ENCODE data around the gene LRCH4. TPM values are rescaled to one million over a fixed set of nuclear protein-coding genes. Genes with fewer than 3 reads are reported as not detected.
A peak's percentile ranks its signal among the peaks of the same experiment; 100 is the strongest.

The LRCH4 gene
- total RNA-seq, 2 experiments from 2014 or later = 39.2 to 72.0 TPM

DNA sequence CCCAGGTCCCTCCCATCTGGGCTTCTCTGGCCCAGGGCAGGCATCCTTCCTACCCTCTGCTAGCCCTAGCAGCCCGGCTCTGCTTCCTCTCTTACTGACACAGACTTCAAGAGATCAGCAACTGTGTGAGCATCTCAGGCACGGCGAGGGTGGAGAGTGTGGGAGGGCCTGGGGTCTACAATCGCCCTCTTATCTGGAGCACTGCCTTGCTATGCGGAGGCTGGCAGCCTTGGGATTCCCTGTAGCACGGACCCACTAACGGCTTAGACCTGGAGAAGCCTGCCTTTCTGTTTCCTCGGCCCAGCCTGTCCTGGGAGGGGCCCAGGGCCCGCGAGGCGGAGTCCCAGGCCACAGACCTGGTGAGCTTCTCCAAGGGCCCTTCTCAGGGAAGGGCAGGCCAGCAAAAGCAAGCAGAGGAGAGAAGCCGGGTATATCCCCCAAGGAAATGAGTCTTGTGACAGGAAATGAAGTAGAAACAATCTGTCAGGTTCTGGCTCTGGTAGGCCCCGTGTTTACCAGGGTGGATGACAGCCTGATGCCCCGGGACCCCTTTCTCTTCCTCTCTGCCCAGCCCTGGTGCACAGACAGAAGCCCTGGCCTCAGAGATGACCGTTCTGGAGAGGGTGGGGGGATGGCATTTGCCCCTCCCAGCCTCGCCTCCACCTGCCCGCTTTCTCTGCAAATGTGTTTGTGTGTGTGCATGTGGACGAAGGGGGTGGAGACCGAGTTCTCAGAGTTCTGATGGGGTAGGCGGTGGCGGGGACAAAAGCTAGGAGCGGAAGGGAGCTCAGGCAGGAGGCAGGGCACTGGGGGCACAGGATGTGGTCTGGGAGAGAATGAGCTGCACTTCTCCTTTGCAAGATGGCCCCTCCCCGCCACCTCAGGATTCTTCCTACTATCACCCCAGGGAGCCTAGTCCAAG lies 2.5 kb downstream of the LRCH4 start:
- peaks cover 18% of the 10 kb centered on the region; the same call in 1 of the 2 replicates for H3K79me2 ChIP-seq (ENCODE audit: insufficient read depth, low read depth, low read length)
- ChIA-PET CTCF (ENCODE audit: unreplicated experiment) (interaction anchor here (1.1 to 1.6 kb wide), 2 partner anchors 24 to 133 kb away, joined by 3 to 12 read pairs; no protein-coding TSS in a partner anchor), POLR2A (interaction anchor here (1.1 to 3.1 kb wide), 3 partner anchors 12 to 29 kb away, joined by 5 to 12 read pairs (median 5); partner anchors contain the start of gene MOSPD3)
- H4K20me1 ChIP-seq (ENCODE audit: insufficient read depth, low read length) = no peaks in the 10 kb centered on the region
- H3K9me2 ChIP-seq (ENCODE audit: insufficient read depth, low read length) = no peaks in the 10 kb centered on the region
- H3K9me3 ChIP-seq (ENCODE audit: low read length) = no peaks in the 10 kb centered on the region
- peak overlapping the region; percentile 92 for H3K27ac ChIP-seq (ENCODE audit: low read depth, low read length, poor library complexity, severe bottlenecking)
- H3K4me2 ChIP-seq (ENCODE audit: low read length) = peak overlapping the region; percentile 98
- BruUV-seq (replicated peaks) = TSS peak; percentile 26
- H2AFZ ChIP-seq (ENCODE audit: low read length) = no peak overlapping the region; the same call in 1 of the 2 replicates
- intact Hi-C loops (cut with micrococcal nuclease; ENCODE audit: unreplicated experiment) = no loop called here
- peaks cover 44% of the 10 kb centered on the region for H3K36me3 ChIP-seq (ENCODE audit: insufficient read depth, low read length)
- H3K4me1 ChIP-seq (ENCODE audit: insufficient read depth, low read length, poor library complexity, severe bottlenecking) = peaks cover 29% of the 10 kb centered on the region
- DNase-seq (ENCODE audit: low spot score) = peak; percentile 82
- peak overlapping the region; percentile 91 for H3K4me3 ChIP-seq (ENCODE audit: low read depth, low read length, poor library complexity, severe bottlenecking)
- TF ChIP-seq EZH2phosphoT487 (IDR thresholded peaks at IDR 0.05; ENCODE audit: borderline replicate concordance, low read depth, low read length) = no peak
- TF ChIP-seq, protein P1, sequence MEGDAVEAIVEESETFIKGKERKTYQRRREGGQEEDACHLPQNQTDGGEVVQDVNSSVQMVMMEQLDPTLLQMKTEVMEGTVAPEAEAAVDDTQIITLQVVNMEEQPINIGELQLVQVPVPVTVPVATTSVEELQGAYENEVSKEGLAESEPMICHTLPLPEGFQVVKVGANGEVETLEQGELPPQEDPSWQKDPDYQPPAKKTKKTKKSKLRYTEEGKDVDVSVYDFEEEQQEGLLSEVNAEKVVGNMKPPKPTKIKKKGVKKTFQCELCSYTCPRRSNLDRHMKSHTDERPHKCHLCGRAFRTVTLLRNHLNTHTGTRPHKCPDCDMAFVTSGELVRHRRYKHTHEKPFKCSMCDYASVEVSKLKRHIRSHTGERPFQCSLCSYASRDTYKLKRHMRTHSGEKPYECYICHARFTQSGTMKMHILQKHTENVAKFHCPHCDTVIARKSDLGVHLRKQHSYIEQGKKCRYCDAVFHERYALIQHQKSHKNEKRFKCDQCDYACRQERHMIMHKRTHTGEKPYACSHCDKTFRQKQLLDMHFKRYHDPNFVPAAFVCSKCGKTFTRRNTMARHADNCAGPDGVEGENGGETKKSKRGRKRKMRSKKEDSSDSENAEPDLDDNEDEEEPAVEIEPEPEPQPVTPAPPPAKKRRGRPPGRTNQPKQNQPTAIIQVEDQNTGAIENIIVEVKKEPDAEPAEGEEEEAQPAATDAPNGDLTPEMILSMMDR (conservative IDR thresholded peaks at IDR 0.05; ENCODE audit: low read length) = no peak

DNA sequence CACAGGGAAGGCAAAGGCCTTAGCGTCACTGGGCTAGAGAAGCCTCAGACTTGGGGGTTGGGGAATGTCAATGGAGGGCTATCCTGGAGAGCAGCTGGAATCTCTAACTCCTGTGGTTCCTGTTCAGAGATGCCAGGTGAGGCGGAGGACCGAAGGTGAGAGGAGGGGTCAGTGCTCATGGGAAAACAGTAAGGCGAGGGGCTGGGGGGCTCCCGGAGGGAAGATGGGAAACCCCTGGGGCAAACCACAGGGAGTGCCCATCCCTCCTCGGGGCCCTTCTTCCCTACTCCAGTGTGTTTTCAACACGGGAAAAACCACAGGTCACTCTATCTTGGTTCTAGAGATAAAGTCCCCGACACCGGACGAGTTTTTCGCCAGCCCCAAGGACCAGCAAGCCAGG lies 3.3 kb downstream of the LRCH4 start:
- CTCF ChIA-PET (ENCODE audit: unreplicated experiment) = no interaction called here
- peak overlapping the region; percentile 91 for H3K4me3 ChIP-seq (ENCODE audit: low read depth, low read length, poor library complexity, severe bottlenecking)
- BruUV-seq (replicated peaks) = no TSS peak
- intact Hi-C loops (cut with micrococcal nuclease; ENCODE audit: unreplicated experiment) = no loop called here
- H3K79me2 ChIP-seq (ENCODE audit: insufficient read depth, low read depth, low read length) = peaks cover 18% of the 10 kb centered on the region; the same call in 1 of the 2 replicates
- H2AFZ ChIP-seq (ENCODE audit: low read length) = no peak overlapping the region
- H3K36me3 ChIP-seq (ENCODE audit: insufficient read depth, low read length) = peaks cover 51% of the 10 kb centered on the region
- POLR2A ChIA-PET = no interaction called here
- no peaks in the 10 kb centered on the region for H3K9me2 ChIP-seq (ENCODE audit: insufficient read depth, low read length)
- DNase-seq (ENCODE audit: low spot score) = no peak
- H3K4me2 ChIP-seq (ENCODE audit: low read length) = peak overlapping the region; percentile 98
- H4K20me1 ChIP-seq (ENCODE audit: insufficient read depth, low read length) = no peaks in the 10 kb centered on the region
- H3K9me3 ChIP-seq (ENCODE audit: low read length) = no peaks in the 10 kb centered on the region
- TF ChIP-seq EZH2phosphoT487 (IDR thresholded peaks at IDR 0.05; ENCODE audit: borderline replicate concordance, low read depth, low read length) = no peak
- TF ChIP-seq, protein P1 (conservative IDR thresholded peaks at IDR 0.05; ENCODE audit: low read length) = no peak
- H3K27ac ChIP-seq (ENCODE audit: low read depth, low read length, poor library complexity, severe bottlenecking) = peak overlapping the region; percentile 92
- peaks cover 29% of the 10 kb centered on the region for H3K4me1 ChIP-seq (ENCODE audit: insufficient read depth, low read length, poor library complexity, severe bottlenecking)
